Activated naive CD8-positive, alpha-beta T cell treated with anti-CD3 and anti-CD28 coated beads, Interleukin-2, amount 50 U/mL, for 24 hours (primary cell): Measurements from ENCODE around the gene MFSD11.
A peak's percentile ranks its signal among the peaks of the same experiment; 100 is the strongest.
"Not testable (repeated sequence)": the region's sequence is repeated elsewhere in the genome, so short reads cannot be mapped to it uniquely, and the experiment has no call there.

Experiments used
- ATAC-seq: fragments of 150-1000 bp; cut with Tn5 transposase; one replicate; pipeline ENCODE4 v1.10.0; 2021
- DNase-seq: peaks from one replicate; pipeline ENCODE4 v3.0.0; 2021
- H3K27ac Mint-ChIP-seq: one replicate; pipeline ENCODE4 v1.8.0; 2021; ENCODE audit warnings: mild to moderate bottlenecking, mixed read lengths
- H3K27me3 Mint-ChIP-seq: one replicate; pipeline ENCODE4 v1.8.0; 2021; ENCODE audit warnings: mixed read lengths
- H3K36me3 Mint-ChIP-seq: one replicate; pipeline ENCODE4 v1.8.0; 2021; ENCODE audit warnings: low read depth, mixed read lengths
- H3K4me1 Mint-ChIP-seq: one replicate; pipeline ENCODE4 v1.8.0; 2021; ENCODE audit warnings: mixed read lengths
- H3K4me3 Mint-ChIP-seq: one replicate; pipeline ENCODE4 v1.8.0; 2021; ENCODE audit warnings: mild to moderate bottlenecking, moderate library complexity, mixed read lengths
- H3K9me3 Mint-ChIP-seq: one replicate; pipeline ENCODE4 v1.8.0; 2021; ENCODE audit warnings: mixed read lengths

Gene MFSD11

GRCh38 chr17:76737676-76738467 lies at the start of gene MFSD11:
MFSD11 (plus strand) TSS chr17:76738119; CDS start chr17:76738353, 234 bp downstream.
- DNase-seq (peak; percentile 93), ATAC-seq (peak; percentile 68)
- Mint-ChIP-seq H3K36me3 (peaks cover 46% of the 10 kb centered on the region), H3K9me3 (no peaks in the 10 kb centered on the region), H3K4me1 (peaks cover 49% of the 10 kb centered on the region), H3K27ac (peak within 1 kb of the TSS; percentile 99), H3K4me3 (peak within 1 kb of the TSS; percentile 98), H3K27me3 (no peaks in the 10 kb centered on the region)

DNA sequence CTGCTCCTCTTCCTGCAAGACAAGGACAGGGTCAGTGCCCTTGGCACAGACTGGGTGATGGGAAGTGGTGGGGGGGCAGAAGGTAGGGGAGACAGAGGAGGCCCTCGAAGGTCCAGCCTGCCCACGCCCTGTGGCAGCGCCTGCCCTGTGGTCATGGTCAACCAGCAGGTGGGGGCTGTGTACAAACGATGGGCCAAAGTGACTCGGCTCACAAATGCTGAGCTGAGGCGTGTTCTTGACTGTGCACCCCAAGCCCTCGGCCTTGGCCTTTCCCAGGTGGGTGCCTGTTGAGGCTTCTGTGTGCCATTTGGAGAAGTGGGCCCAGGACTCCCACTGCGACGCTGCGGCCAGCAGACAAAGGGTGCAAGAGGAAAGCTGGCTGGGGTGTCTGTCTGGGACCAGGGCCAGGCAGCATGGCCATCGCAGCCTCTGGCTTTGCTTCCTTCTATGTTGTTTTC lies 49.7 kb upstream of the MFSD11 start:
- Mint-ChIP-seq H3K9me3 (no peaks in the 10 kb centered on the region), H3K27ac (no peak overlapping the region), H3K27me3 (no peaks in the 10 kb centered on the region), H3K4me3 (no peak overlapping the region), H3K36me3 (no peaks in the 10 kb centered on the region), H3K4me1 (no peaks in the 10 kb centered on the region)
- no peak for DNase-seq
- ATAC-seq = no peak

- H3K9me3 Mint-ChIP-seq = no peaks in the 10 kb centered on the region
- H3K4me1 Mint-ChIP-seq = no peaks in the 10 kb centered on the region
- no peaks in the 10 kb centered on the region for H3K27me3 Mint-ChIP-seq
- no peaks in the 10 kb centered on the region for H3K36me3 Mint-ChIP-seq
- ATAC-seq (no peak), DNase-seq (no peak)
- H3K4me3 Mint-ChIP-seq = no peak overlapping the region
- H3K27ac Mint-ChIP-seq = no peak overlapping the region
These were observed 48.1 kb upstream of the MFSD11 start for GRCh38 chr17:76689859-76690258.

DNA sequence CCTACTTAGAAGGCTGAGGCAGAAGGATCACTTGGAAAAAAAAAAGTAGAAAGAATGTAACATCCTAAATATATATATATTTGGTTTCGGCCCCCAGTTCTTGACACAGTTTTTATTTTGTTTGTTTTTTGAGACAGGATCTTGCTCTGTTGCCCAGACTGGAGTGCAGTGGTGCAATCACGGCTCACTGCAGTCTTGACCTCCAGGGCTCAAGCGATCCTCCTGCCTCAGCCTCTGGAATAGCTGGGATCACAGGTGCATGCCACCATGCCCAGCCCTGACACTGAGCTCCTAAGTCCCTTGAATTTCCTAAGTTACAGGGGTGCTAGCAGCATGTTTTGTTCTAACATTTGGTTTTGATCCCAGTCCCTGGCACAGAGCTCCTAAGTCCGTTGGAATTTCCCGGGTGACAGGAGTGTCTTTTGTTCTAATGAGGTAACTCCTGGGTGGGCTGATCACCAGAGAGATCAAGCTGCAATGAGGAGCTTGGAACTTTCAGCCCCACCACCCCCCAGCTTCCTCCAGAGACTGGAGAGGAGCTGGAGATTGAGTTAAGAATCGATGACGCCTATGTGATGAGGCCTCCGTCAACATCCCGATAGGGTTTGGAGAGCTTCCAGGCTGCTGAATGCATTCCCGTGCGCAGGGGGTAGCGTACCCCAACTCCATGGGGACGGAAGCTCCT lies 47.2 kb upstream of the MFSD11 start:
- Mint-ChIP-seq H3K27me3 (no peaks in the 10 kb centered on the region), H3K4me3 (no peak overlapping the region), H3K4me1 (no peaks in the 10 kb centered on the region), H3K9me3 (no peaks in the 10 kb centered on the region), H3K36me3 (no peaks in the 10 kb centered on the region), H3K27ac (no peak overlapping the region)
- DNase-seq (no peak), ATAC-seq (no peak)

- no peaks in the 10 kb centered on the region for H3K4me1 Mint-ChIP-seq
- DNase-seq = no peak
- H3K9me3 Mint-ChIP-seq = no peaks in the 10 kb centered on the region
- no peaks in the 10 kb centered on the region for H3K36me3 Mint-ChIP-seq
- H3K4me3 Mint-ChIP-seq = no peak overlapping the region
- no peak overlapping the region for H3K27ac Mint-ChIP-seq
- H3K27me3 Mint-ChIP-seq = no peaks in the 10 kb centered on the region
- ATAC-seq = no peak
These were observed 46.3 kb upstream of the MFSD11 start for GRCh38 chr17:76691379-76692191.

DNA sequence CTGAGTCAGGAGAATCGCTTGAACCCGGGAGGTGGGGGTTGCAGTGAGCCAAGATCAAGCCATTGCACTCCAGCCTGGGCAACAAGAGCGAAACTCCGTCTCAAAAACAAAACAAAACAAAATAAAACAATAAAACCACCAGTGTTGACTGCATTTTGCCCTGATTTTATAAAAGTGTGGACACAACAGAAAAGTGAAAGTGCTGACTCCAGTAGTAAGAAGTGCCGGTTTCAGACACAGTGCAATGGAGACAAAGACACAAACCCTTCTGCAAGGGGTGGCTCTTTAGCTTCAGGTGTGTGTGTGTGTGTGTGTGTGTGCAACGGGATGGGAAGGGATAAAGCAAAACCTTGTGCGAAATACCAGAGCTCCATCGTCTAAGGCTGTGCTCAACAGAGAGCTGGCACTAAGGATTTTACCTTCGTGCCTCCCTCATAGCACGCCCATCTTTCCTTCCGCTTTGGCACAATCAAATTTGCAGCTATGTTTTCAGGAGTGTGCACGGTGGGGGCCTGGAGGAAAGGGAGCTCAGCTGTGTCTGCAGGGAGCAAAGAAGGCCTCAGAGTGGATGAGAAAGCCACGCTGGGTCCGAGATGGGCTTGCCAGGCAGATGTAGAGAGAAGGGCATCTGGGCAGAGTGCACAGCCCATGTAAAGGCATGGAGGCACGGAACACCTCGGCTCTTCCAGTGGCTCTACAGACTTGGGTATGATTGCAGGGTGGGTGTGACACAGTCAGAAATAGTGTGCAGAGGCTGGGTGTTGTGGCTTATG lies 42.7 kb upstream of the MFSD11 start:
- no peaks in the 10 kb centered on the region for H3K9me3 Mint-ChIP-seq
- H3K4me1 Mint-ChIP-seq = no peaks in the 10 kb centered on the region
- no peaks in the 10 kb centered on the region for H3K36me3 Mint-ChIP-seq
- H3K27ac Mint-ChIP-seq = no peak overlapping the region
- H3K27me3 Mint-ChIP-seq = no peaks in the 10 kb centered on the region
- no peak for ATAC-seq
- H3K4me3 Mint-ChIP-seq = no peak overlapping the region
- no peak for DNase-seq

- ATAC-seq = no peak
- Mint-ChIP-seq H3K36me3 (no peaks in the 10 kb centered on the region), H3K4me3 (no peak overlapping the region), H3K9me3 (no peaks in the 10 kb centered on the region), H3K27ac (no peak overlapping the region), H3K27me3 (no peaks in the 10 kb centered on the region), H3K4me1 (peaks cover 3% of the 10 kb centered on the region)
- DNase-seq = no peak
These were observed 40.9 kb upstream of the MFSD11 start for GRCh38 chr17:76696763-76697701.

- no peaks in the 10 kb centered on the region for H3K27me3 Mint-ChIP-seq
- no peak overlapping the region for H3K4me3 Mint-ChIP-seq
- H3K9me3 Mint-ChIP-seq = no peaks in the 10 kb centered on the region
- no peak overlapping the region for H3K27ac Mint-ChIP-seq
- peaks cover 3% of the 10 kb centered on the region for H3K4me1 Mint-ChIP-seq
- no peaks in the 10 kb centered on the region for H3K36me3 Mint-ChIP-seq
- DNase-seq (no peak), ATAC-seq (no peak)
These were observed 40.0 kb upstream of the MFSD11 start for GRCh38 chr17:76697702-76698465.

DNA sequence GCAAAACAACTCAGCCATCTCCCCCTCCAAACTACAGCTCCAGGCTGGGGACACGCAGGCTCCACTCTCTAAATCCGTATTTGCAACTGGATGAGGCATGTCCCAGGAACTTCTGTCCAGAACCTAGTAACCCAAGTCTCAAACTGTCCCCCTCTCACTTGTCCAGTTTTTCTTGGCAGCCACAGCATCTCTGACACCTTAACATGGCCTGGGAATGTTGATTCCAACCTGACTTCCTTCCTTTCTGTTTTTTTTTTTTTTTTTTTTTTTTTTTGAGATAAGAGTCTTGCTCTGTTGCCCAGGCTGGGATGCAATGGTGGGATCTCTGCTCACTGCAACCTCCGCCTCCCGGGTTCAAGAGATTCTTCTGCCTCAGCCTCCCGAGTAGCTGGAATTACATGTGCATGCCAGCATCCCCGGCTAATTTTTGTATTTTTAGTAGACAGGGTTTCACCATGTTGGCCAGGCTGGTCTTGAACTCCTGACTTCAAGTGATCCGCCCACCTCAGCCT lies 39.4 kb upstream of the MFSD11 start:
- H3K27ac Mint-ChIP-seq, H3K4me1 Mint-ChIP-seq, H3K27me3 Mint-ChIP-seq, H3K4me3 Mint-ChIP-seq, H3K36me3 Mint-ChIP-seq, DNase-seq, H3K9me3 Mint-ChIP-seq, ATAC-seq: not testable (repeated sequence)

- Mint-ChIP-seq H3K27me3 (no peaks in the 10 kb centered on the region), H3K9me3 (no peaks in the 10 kb centered on the region), H3K4me1 (peaks cover 3% of the 10 kb centered on the region), H3K27ac (no peak overlapping the region), H3K36me3 (no peaks in the 10 kb centered on the region), H3K4me3 (no peak overlapping the region)
- DNase-seq (no peak), ATAC-seq (no peak)
These were observed 37.7 kb upstream of the MFSD11 start for GRCh38 chr17:76700270-76700616.

GRCh38 chr17:76700617-76701470 lies 37.1 kb upstream of the MFSD11 start:
- peak; percentile 33 for ATAC-seq

DNA sequence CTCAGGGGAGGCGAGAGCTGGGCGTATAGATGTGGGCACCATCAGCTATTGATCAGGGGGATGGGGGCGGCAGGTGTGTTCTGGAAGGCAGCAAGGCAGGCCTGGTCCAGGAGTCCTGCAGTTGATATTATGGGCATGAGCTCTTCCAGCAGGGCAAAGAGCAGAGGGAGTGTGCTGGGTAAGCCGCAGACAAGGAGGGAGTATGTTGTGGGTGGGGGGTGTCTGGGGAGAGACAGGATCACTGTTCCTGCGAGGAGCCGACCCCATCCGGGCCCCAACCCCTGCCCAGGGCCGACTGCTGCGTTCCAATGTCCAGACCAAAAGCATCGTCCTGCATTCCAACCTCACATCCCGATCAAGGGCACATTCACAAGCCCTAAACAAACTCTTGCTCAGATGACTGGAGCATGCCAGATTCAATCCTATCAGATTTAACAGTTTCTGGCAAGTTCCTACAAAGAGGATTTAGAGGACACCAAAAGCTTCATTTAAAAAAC lies 36.4 kb upstream of the MFSD11 start:
- no peak for ATAC-seq
- Mint-ChIP-seq H3K4me1 (peaks cover 3% of the 10 kb centered on the region), H3K9me3 (no peaks in the 10 kb centered on the region), H3K27me3 (no peaks in the 10 kb centered on the region), H3K27ac (no peak overlapping the region), H3K36me3 (no peaks in the 10 kb centered on the region), H3K4me3 (no peak overlapping the region)
- no peak for DNase-seq

More at GRCh38 chr17:76700617-76701470, 37.1 kb upstream of the MFSD11 start:
- H3K27ac Mint-ChIP-seq = no peak overlapping the region
- H3K27me3 Mint-ChIP-seq = no peaks in the 10 kb centered on the region
- H3K36me3 Mint-ChIP-seq = no peaks in the 10 kb centered on the region
- H3K4me1 Mint-ChIP-seq = peaks cover 3% of the 10 kb centered on the region
- no peaks in the 10 kb centered on the region for H3K9me3 Mint-ChIP-seq
- no peak overlapping the region for H3K4me3 Mint-ChIP-seq
- no peak for DNase-seq
